Fibroblast of the aortic adventitia (primary cell): Measurements from ENCODE around the gene SPINK6. TPM values are rescaled to one million over a fixed set of nuclear protein-coding genes. Genes with fewer than 3 reads are reported as not detected.

ENCODE experiments used
- DNase-seq: peaks from one replicate; pipeline ENCODE4 v3.0.0-alpha.2; 2010; ENCODE audit warnings: low read depth
- H3K4me3 ChIP-seq: 2 replicates; pipeline ENCODE4 v1.5.1; 2011; ENCODE audit warnings: low read depth, mild to moderate bottlenecking, control low read depth, low read length, moderate library complexity
- total RNA-seq: library from RNA; depleted of rRNA; stranded (reverse); fragments of >200 nt; gene quantifications from 2 replicates; pipeline ENCODE4 v1.2.3, GENCODE V29; 2012; ENCODE audit warnings: low replicate concordance
- TF ChIP-seq, protein P1 (sequence below): IDR thresholded peaks from 2 replicates; pipeline ENCODE4 v1.5.1; 2011; ENCODE audit warnings: mild to moderate bottlenecking, low read length, control low read depth, inconsistent platforms; ENCODE audit not compliant: insufficient read depth

The SPINK6 gene
- total RNA-seq, 1 donor = not detected

DNA sequence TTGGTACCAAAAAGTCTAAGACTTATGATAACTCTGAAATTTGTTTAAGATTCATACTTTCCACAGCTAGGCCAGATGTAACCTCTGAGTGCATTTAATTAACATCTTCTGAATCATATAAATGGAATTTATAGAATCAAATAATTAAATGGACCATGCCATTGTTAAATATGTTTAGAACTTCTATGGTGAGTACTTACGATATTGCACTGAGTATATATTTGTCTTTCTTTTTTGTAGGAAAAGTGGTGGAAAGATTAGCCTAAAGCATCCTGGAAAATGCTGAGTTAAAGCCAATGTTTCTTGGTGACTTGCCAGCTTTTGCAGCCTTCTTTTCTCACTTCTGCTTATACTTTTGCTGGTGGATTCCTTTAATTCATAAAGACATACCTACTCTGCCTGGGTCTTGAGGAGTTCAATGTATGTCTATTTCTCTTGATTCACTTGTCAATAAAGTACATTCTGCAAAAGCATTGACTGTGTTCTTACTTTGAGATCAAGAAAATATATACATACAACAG is 11.9 kb downstream of the SPINK6 start:
- TF ChIP-seq, protein P1, sequence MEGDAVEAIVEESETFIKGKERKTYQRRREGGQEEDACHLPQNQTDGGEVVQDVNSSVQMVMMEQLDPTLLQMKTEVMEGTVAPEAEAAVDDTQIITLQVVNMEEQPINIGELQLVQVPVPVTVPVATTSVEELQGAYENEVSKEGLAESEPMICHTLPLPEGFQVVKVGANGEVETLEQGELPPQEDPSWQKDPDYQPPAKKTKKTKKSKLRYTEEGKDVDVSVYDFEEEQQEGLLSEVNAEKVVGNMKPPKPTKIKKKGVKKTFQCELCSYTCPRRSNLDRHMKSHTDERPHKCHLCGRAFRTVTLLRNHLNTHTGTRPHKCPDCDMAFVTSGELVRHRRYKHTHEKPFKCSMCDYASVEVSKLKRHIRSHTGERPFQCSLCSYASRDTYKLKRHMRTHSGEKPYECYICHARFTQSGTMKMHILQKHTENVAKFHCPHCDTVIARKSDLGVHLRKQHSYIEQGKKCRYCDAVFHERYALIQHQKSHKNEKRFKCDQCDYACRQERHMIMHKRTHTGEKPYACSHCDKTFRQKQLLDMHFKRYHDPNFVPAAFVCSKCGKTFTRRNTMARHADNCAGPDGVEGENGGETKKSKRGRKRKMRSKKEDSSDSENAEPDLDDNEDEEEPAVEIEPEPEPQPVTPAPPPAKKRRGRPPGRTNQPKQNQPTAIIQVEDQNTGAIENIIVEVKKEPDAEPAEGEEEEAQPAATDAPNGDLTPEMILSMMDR = no peak
- no peak overlapping the region for H3K4me3 ChIP-seq
- DNase-seq = no peak

DNA sequence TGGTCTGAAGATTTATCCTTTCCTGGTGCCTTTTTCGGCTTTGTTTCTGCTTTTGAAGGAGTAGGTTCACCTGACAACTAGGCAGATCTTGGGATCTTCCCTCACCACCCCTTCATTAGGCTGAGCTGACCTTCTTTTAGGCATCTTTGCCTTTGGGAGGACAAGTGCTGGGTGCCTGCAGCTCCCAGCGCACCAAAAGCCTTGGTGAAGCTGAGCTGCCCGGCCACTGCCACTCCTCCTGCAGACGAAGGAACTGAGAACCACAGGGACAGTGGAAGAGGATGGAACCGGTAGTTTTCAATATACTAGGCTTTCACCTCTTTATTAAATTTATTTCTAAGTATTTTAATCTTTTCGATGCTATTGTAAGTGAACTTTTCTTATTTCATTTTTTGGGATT is 18.7 kb downstream of the SPINK6 start:
- no peak overlapping the region for H3K4me3 ChIP-seq
- no peak for DNase-seq
- TF ChIP-seq, protein P1 = no peak

DNA sequence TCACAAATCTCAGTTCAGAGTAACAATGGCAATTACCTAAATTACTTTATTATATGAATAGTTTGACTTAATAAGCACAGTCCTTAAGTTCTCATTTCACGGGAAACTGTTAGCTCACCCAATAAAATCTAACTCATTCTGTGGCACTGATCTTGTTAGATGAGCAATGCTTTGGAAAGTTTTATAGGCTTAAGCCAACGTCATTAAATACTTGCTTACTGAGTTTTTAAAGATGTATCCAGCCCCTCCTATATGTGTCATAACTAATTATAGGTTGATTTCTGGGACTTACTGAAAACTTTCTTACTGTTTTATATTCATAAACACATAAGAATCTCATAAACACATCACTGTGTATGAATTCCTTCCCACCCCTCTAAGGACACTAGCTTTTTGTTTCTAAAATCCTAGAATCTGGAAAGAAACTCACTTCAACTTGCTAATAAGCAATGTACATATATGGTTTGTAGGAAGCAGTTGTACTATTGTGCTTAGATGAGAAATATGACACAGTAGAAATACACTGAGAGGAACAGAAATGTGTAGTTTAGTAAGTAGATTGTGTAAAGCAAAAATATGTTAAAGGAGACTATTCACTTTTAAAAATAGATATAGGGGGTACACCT is 21.4 kb downstream of the SPINK6 start:
- TF ChIP-seq, protein P1 = no peak
- no peak for DNase-seq

DNA sequence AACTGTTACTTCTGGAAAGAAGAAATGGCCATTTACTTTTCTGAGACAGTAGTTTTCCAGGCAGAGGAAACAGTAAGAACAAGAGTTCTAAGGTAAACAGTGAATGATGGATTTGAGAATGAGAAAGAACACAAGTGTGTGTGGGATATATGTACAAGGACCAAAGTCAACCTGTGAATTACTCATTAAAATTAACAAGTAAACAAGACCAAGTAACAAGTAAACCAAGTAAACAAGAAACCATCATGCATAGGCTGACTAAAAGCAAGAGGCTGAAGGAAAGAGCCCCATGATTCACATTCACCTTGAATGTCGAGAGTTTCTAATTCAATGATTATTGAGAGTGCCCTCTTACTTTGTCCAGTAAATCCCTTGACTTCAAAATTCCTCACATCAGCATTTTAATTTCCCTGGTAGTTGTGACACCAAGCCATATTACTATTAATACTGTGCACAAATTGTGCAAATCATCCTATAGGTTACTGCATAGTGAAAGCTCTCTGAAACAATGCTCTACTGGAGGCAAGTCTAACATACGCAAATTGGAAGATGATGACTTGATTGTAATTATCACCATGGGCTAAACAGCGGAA is 25.6 kb downstream of the SPINK6 start:
- H3K4me3 ChIP-seq = no peak overlapping the region
- TF ChIP-seq, protein P1 = no peak
- DNase-seq = no peak

More for the DNA sequence above, 21.4 kb downstream of the SPINK6 start:
- H3K4me3 ChIP-seq = no peak overlapping the region

DNA sequence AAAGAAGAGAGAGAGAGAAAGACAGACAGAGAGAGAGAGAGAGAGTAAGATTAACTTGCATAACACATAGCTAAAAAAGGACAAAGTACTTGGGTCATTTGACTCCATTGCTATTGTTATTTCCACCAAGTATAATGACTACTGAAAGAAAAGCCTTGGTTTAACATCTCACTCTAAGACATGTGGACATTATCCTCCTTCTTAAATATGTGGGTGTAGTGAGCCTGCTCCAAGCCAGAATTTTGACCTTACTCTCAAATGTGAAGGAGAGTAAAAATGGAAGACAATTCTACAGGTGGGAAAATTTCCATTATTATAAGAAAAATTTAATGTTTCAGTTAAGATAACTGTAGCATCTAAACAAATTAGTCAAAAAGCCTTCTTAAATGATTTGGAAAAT is 27.0 kb downstream of the SPINK6 start:
- TF ChIP-seq, protein P1 = no peak
- DNase-seq = no peak
- H3K4me3 ChIP-seq = no peak overlapping the region

DNA sequence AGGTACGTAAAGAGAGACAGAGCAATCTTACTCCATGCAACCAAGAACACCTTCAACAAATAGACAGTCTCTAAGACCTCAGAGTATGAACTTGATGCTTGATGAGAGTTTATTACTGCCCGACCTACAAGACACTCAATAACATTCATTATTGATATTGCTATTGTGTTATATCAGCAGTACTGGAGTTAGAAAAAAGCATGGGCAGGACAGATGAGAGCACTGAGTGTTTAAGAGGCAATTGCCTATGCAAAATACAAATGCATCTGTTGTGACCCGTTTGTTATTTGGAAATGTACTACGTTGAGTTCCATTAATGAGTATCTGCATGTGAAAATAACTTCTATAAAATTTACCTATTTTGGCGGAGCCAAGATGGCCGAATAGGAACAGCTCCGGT is 27.4 kb downstream of the SPINK6 start:
- no peak overlapping the region for H3K4me3 ChIP-seq
- TF ChIP-seq, protein P1 = no peak
- no peak for DNase-seq
